Measurements from ENCODE around the gene CUL2. TPM values are rescaled to one million over a fixed set of nuclear protein-coding genes. Genes with fewer than 3 reads are reported as not detected.

Gene CUL2
- polyA plus RNA-seq, 1 donor from 2014 or later: 21.8 TPM

DNA sequence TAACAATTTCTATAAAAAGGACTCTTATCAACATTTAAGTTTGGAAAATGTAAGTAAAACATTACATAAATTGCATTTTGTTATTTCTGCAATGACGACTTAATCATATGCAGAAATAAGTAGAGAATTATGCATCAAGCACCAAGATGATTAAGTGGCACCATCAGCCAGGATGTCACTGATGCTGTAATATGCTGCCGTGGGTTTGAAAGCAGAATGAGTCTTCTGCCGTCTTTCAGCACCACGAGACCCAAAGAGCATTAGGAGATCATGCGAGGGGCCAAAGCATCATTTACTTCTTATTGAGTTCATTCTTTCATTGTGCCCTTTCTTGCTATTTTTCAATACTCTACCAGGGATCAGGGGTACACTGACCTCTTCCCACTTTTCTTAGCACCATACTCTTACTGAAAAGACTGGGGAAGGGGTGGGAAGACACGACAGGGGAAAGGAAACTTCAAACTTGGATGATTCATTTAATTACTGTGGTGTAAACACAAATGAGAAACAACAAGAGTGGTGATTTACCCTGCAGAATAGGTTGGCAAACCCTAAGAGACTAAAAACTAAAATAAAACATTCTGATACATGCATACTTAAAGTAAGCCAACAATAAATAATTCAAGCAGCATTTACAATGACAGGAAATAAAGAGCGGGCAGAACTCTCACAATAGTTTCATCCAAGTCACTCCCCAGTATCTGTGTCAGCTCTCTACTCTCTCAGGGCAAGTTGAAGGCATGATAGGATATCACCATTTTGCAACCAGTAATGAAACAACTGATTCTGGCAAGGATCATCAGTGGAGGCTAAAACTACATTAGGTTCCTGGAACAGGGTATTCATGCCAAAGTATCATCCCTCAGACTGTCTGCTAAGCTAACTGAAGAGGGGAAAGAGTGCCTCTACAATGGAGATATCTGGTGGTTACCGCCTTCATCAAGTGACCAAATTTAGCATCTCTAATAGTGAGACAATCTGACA lies 70.8 kb downstream of the CUL2 start:
- peaks cover 11% of the 10 kb centered on the region for H3K36me3 Mint-ChIP-seq
- no peaks in the 10 kb centered on the region for H3K9me3 Mint-ChIP-seq
- peak overlapping the region in 1 of 3 donors; percentile 38 for H3K27ac Mint-ChIP-seq
- H3K4me3 Mint-ChIP-seq: no peak overlapping the region
- no peaks in the 10 kb centered on the region for H3K4me1 Mint-ChIP-seq
- no peaks in the 10 kb centered on the region for H3K27me3 Mint-ChIP-seq

DNA sequence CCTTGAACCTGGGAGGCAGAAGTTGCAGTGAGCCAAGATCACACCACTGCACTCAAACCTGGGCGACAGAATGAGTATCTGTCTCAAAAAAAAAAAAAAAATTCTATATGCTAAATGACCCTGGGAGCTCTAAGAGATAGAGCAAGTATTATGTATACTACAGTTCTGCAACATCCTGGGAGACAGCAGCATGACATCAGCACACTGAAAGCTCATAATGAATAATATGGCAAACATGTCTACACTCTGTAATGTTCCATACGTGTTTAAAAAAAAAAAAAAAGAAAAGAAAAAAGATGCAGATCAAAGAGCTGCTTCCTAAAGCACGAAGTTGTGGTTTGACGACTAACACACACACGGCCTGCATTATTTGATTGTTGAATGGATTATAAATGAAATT lies 72.5 kb downstream of the CUL2 start:
- no peak overlapping the region for H3K4me3 Mint-ChIP-seq
- no peaks in the 10 kb centered on the region for H3K27me3 Mint-ChIP-seq
- H3K27ac Mint-ChIP-seq: no peak overlapping the region
- no peaks in the 10 kb centered on the region for H3K9me3 Mint-ChIP-seq
- peaks cover 13% of the 10 kb centered on the region for H3K36me3 Mint-ChIP-seq
- H3K4me1 Mint-ChIP-seq: no peaks in the 10 kb centered on the region

GRCh38 chr10:35015843-35016408 lies 74.2 kb downstream of the CUL2 start:
- no peaks in the 10 kb centered on the region for H3K9me3 Mint-ChIP-seq
- no peaks in the 10 kb centered on the region for H3K4me1 Mint-ChIP-seq
- H3K36me3 Mint-ChIP-seq: peaks cover 8% of the 10 kb centered on the region
- no peak overlapping the region for H3K4me3 Mint-ChIP-seq
- H3K27ac Mint-ChIP-seq: no peak overlapping the region
- no peaks in the 10 kb centered on the region for H3K27me3 Mint-ChIP-seq

GRCh38 chr10:35012781-35013180 lies 77.4 kb downstream of the CUL2 start:
- Mint-ChIP-seq H3K4me1 (no peaks in the 10 kb centered on the region), H3K4me3 (no peak overlapping the region), H3K36me3 (peaks cover 11% of the 10 kb centered on the region), H3K27ac (peak overlapping the region in 1 of 3 donors; percentile 14), H3K9me3 (no peaks in the 10 kb centered on the region), H3K27me3 (no peaks in the 10 kb centered on the region)

GRCh38 chr10:35011771-35012191 lies 78.4 kb downstream of the CUL2 start:
- no peaks in the 10 kb centered on the region for H3K4me1 Mint-ChIP-seq
- no peaks in the 10 kb centered on the region for H3K9me3 Mint-ChIP-seq
- peak overlapping the region in 1 of 3 donors; percentile 59 for H3K27ac Mint-ChIP-seq
- no peak overlapping the region for H3K4me3 Mint-ChIP-seq
- H3K36me3 Mint-ChIP-seq: peaks cover 9% of the 10 kb centered on the region
- H3K27me3 Mint-ChIP-seq: no peaks in the 10 kb centered on the region

DNA sequence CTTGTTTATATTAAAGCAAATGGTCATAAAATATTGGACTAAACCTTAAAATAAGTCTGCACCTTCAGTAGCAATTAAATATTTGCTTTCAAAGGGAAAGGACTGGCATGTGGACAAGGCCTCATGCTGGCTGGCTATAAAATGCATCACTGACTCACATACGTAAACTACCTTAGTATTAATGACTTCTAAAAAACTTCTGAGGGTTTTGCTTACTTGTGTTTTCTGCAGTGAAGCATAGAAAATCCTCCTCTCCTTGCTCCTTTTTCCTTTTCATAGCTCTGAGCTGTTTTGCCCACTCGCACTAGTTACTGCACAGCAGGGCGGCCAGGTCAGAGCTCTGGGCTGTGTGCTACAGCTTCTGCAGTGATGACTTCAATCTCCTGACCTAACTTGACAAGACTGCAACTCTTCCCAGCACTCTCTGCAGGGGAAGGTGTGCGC lies 82.3 kb downstream of the CUL2 start:
- Mint-ChIP-seq H3K4me1 (no peaks in the 10 kb centered on the region), H3K36me3 (peaks cover 12% of the 10 kb centered on the region), H3K27ac (no peak overlapping the region), H3K27me3 (no peaks in the 10 kb centered on the region), H3K9me3 (no peaks in the 10 kb centered on the region), H3K4me3 (no peak overlapping the region)

GRCh38 chr10:35006836-35007235 lies 83.3 kb downstream of the CUL2 start:
- Mint-ChIP-seq H3K27me3 (no peaks in the 10 kb centered on the region), H3K4me1 (no peaks in the 10 kb centered on the region), H3K4me3 (no peak overlapping the region), H3K9me3 (no peaks in the 10 kb centered on the region), H3K36me3 (peaks cover 8% of the 10 kb centered on the region), H3K27ac (no peak overlapping the region)

GRCh38 chr10:35005868-35006267 lies 84.3 kb downstream of the CUL2 start:
- no peaks in the 10 kb centered on the region for H3K27me3 Mint-ChIP-seq
- peaks cover 8% of the 10 kb centered on the region for H3K36me3 Mint-ChIP-seq
- no peak overlapping the region for H3K27ac Mint-ChIP-seq
- no peaks in the 10 kb centered on the region for H3K9me3 Mint-ChIP-seq
- no peak overlapping the region for H3K4me3 Mint-ChIP-seq
- no peaks in the 10 kb centered on the region for H3K4me1 Mint-ChIP-seq

- H3K27me3 Mint-ChIP-seq: no peaks in the 10 kb centered on the region
- H3K27ac Mint-ChIP-seq: no peak overlapping the region
Observed at GRCh38 chr10:35004651-35005050, 85.5 kb downstream of the CUL2 start.

DNA sequence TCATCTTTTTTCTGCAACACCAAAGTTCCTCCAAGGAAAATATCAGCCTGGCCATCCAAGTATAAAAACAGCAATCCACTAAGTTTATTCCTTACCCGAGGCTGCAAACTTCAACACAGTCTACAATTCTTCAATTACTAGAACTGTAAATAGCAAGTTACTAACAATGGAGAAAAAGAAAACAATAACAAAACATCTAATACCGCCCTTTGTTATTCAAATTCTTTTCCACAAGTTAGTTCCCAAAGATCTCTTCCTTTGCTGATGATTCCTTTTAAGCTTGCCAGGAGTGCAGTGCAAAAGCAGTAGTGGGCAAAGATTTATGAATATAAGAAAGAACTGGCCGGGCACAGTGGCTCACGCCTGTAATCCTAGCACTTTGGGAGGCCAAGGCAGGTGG lies 86.2 kb downstream of the CUL2 start:
- no peak overlapping the region for H3K4me3 Mint-ChIP-seq
- no peaks in the 10 kb centered on the region for H3K4me1 Mint-ChIP-seq
- H3K27ac Mint-ChIP-seq: no peak overlapping the region
- H3K36me3 Mint-ChIP-seq: peaks cover 3% of the 10 kb centered on the region
- H3K27me3 Mint-ChIP-seq: no peaks in the 10 kb centered on the region
- no peaks in the 10 kb centered on the region for H3K9me3 Mint-ChIP-seq

More at GRCh38 chr10:35004651-35005050, 85.5 kb downstream of the CUL2 start:
- Mint-ChIP-seq H3K36me3 (peaks cover 3% of the 10 kb centered on the region), H3K9me3 (no peaks in the 10 kb centered on the region), H3K4me3 (no peak overlapping the region), H3K4me1 (no peaks in the 10 kb centered on the region)

DNA sequence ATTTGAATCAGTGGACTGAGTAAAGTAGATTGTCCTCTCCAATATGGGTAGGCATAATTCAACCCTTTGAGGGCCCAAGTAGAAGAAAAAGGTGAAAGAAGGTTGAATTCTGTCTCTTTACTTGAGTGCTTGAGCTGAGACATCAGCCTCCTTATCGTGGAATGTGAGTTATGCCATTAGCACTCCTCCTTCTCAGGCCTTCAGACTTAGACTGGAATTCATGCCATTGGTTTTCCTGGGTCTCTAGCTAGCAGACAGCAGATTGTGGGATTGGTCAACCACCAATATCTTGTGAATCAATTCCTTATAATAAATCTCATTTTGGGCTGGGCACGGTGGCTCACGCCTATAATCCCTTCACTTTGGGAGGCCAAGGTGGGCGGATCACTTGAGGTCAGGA lies 89.2 kb downstream of the CUL2 start:
- Mint-ChIP-seq H3K4me3 (no peak overlapping the region), H3K9me3 (no peaks in the 10 kb centered on the region), H3K36me3 (peaks cover 4% of the 10 kb centered on the region), H3K27me3 (no peaks in the 10 kb centered on the region), H3K4me1 (no peaks in the 10 kb centered on the region), H3K27ac (no peak overlapping the region)

- Mint-ChIP-seq H3K27ac (no peak overlapping the region), H3K4me1 (peaks cover 0 to 2% (median 1%) of the 10 kb centered on the region in 3 donors), H3K27me3 (no peaks in the 10 kb centered on the region), H3K36me3 (peaks cover 2% of the 10 kb centered on the region), H3K9me3 (no peaks in the 10 kb centered on the region), H3K4me3 (no peak overlapping the region)
Observed at GRCh38 chr10:34999532-34999931, 90.6 kb downstream of the CUL2 start.

DNA sequence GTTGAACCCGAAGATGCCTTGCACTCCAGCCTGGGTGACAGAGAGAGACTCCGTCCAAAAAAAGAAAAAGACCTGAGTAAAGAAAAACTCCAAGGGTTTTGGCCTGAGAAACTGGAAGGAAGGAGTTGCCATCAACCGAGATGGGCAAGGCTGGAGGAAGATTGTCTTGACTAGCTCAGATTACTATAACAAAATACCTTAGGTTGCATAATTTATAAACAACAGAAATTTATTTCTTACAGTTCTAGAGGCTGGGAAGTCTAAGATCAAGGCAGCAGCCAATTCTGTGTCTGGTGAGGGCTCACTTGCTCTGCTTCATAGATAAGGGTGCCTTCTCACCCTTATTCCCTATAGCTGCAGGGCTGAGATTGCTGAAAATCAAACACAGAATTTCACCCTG lies 91.2 kb downstream of the CUL2 start:
- H3K9me3 Mint-ChIP-seq: no peaks in the 10 kb centered on the region
- H3K36me3 Mint-ChIP-seq: peaks cover 2% of the 10 kb centered on the region
- peaks cover 0 to 4% (median 2%) of the 10 kb centered on the region in 3 donors for H3K4me1 Mint-ChIP-seq
- H3K27me3 Mint-ChIP-seq: no peaks in the 10 kb centered on the region
- no peak overlapping the region for H3K4me3 Mint-ChIP-seq
- H3K27ac Mint-ChIP-seq: no peak overlapping the region

DNA sequence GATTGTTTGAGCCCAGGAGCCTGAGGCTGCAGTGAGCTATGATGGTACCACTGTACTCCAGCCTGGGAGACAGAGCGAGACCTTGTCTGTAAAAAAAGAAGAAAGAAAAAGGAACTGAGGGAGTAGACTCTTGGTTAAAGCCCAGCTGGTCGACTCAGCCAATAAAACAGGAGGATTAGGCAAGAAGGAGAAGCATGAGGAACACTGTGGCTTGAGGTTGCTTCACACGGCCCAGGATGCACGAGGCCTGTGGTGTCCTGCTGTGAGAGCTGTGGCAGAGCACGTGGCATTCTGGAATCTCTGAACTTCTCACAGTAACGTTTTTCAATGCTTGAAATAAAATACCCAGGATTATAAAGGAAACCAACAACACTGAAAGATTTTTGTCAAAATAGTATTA lies 93.3 kb downstream of the CUL2 start:
- Mint-ChIP-seq H3K27me3 (no peaks in the 10 kb centered on the region), H3K4me3 (no peak overlapping the region), H3K9me3 (no peaks in the 10 kb centered on the region), H3K4me1 (peaks cover 0 to 4% (median 2%) of the 10 kb centered on the region in 3 donors), H3K27ac (peak overlapping the region in 2 of 3 donors; percentile 31 to 84), H3K36me3 (peaks cover 1% of the 10 kb centered on the region)

GRCh38 chr10:34995925-34996324 lies 94.2 kb downstream of the CUL2 start:
- H3K36me3 Mint-ChIP-seq: peaks cover 1% of the 10 kb centered on the region
- no peaks in the 10 kb centered on the region for H3K27me3 Mint-ChIP-seq
- H3K4me1 Mint-ChIP-seq: peaks cover 0 to 4% (median 2%) of the 10 kb centered on the region in 3 donors
- no peaks in the 10 kb centered on the region for H3K9me3 Mint-ChIP-seq
- no peak overlapping the region for H3K4me3 Mint-ChIP-seq
- H3K27ac Mint-ChIP-seq: no peak overlapping the region

Measured in IgD-negative memory B cell (primary cell).